GOT3 (cell line): ENCODE measurements around the gene CPVL.

ENCODE experiments used
- DNase-seq: peaks from one replicate; lab custom pipeline; 2025; ENCODE audit warnings: mixed read lengths; lab: John Stamatoyannopoulos, UW

Gene CPVL

DNA sequence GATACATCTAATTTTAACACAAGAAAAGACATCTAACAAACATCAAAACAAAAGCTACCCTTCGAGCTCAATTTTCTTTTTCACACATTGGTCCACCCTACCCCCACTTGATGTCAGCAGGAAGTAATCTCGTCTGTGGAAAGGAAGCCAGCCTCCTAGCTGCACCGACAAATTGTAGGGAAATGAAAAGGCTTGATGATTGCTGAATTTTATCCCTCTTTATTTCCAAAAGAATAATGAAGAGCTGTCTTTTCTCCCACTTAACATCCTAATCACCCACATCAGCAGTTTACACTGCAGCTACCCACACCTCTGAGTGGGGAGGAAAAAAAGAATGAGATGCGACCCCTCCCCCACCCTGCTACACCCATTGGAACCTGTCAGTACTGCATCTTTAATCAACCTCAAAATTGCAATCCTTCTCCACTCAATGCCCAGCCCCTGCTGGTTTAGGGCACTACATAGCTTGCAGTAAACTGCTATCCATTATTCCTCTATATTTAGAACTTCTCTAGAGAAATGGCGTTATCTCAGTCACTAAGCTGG lies 10.6 kb upstream of the CPVL start:
- no peak for DNase-seq

DNA sequence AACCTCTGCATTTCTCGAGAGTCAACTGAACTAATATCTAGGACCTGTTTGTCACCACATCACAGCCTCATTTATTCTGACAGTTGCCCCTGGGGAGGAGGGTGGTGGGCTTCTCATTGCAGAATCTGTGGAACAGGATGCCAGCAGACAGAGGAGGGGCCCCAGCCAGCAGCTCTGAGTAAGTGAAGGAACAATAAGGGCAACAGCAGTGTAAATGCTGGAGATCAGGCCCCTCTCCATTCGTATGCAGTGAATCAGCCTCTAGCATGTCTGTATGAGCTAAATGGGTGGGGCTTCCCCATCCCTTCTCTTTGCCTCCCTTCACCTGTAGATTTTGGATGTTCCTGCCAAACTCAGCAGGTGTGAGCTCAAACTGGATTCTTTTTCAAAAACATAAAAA lies 7.7 kb upstream of the CPVL start:
- no peak for DNase-seq

DNA sequence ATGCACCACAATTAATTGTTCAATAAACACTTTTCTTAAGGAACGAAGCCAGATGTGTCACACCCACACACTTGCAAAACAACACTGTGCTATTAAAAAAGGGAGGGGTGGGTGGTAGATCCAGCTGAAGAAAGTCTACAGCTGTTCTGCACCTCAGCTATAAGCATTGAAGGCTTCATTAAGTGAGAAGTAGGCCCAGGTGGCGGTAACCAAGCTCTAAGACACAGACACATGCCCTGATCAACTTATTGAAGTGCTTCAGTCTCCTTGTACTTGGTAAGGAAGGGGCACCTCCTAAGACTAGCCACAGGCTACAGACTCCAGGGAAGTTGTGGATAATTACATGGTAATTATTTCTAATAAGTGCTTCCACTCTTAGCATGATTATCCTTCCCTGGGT lies 4.5 kb upstream of the CPVL start:
- DNase-seq = no peak

DNA sequence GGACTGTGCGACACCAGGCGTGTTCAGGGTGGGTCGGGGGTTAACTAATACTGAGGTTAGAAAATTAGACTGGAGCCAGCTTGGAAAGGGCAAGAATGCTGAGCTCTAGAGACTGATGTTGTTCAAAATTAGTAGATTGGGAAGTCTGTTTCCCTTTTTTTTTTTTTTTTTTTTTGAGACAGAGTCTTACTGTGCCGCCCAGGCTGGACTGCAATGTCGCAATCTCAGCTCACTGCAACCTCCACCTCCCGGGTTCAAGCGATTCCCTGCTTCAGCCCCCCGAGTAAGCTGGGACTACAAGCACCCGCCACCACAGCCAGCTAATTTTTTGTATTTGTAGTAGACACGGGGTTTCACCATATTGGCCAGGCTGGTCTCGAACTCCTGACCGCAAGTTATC lies 2.7 kb upstream of the CPVL start:
- DNase-seq = no peak

DNA sequence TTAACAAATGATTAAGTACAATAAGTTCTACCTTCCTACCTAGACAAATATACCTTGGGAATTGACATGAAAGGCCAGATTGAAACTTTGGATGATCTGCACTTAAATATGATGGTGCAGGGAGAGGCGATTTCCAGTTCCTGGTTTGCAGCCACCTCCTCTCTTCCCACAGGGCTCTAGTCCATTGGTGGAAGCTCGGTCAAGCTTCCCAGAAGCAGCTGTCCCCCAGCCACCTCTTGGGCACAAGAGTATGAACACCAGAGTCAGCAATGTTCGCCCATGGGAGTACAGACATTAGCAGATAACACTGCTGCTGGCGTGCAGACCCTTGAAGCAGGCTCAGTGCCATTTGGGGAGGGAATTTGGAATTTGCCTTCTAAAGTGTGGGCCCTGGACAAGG lies 1.5 kb upstream of the CPVL start:
- no peak for DNase-seq

DNA sequence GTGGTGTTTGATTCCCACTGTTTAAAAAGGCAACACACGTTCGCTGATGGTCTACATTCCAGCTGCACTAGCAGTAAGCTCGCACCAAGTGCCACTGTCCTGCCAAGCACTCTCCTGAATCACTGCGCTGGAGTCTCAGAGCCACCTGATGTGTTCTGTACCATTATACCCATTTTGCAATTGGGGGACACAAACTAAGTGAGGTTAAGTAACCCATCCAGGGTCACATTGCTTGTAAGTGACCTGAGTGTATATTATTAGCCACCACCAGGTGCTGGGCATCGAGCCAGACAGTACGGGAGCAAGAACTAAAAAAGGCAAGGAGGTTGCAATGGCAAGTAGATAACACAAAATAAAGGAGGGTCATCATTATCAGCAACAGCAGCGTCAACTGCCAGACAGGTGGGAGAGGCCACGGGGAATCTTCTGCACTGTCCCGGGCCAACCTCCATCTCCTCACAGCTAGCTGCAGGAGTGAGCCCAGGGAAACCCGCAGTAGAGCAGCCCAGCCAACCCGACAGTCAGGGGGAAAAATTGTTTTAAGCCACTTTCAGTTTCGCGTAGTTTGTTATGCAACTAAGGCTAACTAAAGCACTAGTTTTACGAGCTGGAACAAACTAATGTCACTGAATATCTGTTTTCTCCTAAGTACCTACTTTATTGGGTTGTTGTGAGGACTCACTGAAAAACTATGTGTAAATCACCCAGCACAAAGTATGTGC lies 712 bp upstream of the CPVL start:
- DNase-seq = no peak

DNA sequence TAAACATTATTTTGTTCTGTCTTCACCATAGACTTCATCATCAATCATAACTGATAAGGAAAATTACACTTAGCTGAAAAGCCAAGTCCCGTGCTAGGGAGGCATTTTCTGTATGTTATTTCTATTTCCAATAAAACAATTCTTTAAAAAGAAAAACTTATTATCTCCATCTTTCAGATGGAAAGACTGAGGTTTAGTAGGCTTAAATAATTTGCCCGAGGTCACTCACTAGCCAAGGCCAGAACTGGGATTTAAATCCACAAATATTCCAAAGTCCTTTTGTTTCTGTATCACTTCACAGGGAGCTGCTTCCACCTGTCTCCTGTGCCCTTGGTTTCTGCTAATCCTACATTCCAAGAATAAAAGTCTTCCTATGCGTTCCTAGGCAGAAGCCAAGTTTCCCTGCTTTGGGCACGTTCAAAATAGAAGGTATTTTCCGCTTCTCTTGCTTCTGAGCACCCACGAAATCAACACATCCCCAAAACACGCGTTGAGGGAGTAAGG lies 732 bp downstream of the CPVL start:
- DNase-seq = no peak

DNA sequence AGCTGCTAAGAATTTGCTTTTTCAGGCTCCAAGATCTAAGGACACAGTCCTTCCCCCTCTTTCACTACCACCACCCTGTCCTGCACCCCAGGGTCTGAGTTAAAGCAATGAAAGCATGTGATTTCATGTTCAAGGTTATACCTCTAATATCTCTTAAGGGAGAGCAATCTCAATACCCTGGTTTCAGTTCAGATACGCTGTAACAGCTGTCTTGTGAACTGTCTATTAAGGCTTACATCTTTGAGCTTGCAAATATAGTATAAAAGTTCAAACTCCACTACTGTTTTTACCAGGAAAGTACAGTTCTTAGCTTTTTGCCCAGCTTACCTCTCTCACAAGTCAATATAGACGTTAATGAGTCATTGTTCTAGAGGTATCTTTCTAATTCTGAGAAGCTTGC lies 2.6 kb downstream of the CPVL start:
- DNase-seq = no peak

DNA sequence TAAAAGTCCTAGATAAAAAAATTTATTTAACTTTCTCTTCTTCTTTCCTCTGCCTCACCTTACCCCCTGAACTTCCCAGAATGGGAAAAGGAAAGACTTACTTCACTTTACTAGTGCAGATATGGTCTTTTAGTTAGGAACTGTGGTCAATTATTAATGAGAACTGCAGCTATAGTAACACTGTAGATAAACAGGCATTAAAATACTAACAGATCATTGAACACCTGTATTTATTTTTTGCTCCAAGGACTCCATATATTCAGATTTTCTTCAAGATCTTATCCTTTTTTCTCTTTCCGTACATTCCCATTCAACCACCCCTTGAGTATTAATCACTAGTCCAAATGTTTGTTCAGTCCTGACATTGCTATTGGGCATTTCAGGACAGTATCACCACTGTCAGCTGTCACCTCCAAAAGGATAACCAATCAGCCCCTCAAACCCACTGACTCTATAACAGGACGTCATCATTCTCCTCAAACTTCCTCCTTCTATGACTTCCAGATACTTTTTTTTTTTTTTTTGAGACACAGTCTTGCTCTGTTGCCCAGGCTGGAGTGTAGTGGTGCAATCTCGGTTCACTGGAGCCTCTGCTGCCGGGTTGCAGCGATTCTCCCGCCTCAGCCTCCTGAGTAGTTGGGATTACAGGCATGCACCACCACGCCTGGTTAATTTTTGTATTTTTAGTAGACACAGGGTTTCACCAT lies 4.2 kb downstream of the CPVL start:
- DNase-seq = no peak

DNA sequence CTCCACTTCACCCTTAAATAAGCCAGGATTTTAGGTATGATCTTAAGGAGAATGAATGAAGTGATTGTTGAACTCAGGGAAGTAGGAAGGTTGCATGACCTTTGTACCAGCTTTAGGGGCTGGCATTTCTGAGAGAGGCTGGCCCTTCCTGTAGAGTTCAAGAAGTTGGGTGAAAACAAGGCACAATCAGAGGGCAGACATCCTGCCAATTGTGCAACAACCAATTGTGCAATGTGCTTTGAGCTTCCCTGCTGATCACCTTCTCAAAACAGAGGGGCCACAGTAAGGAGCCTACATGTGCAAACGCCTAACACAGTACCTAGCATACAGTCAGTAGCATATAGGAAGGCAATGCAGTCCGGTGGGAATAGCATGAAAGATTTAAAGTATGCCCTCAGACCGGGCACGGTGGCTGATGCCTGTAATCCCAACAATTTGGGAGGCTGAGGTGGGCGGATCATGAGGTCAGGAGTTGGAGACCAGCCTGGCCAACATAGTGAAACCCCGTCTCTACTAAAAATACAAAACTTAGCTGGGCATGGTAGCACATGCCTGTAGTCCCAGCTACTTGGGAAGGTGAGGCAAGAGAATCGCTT lies 5.4 kb downstream of the CPVL start:
- DNase-seq = no peak

DNA sequence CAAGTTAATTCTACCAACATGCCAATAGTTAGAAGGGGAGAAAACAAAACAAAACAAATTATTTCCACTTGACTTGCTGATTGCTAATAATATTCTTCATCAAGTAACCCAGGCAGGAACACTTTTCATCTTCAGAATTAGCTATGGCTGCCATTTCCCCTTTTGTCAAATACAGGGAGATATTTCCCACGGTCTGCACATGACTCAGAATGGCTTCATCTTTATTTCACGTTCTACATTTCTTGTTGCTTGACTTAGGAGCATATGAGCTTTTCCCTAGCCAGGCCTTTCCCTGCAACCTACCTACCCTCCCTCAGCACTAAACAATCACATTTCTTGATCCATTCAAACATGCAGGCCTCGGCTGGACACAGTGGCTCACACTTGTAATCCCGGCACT lies 6.5 kb downstream of the CPVL start:
- no peak for DNase-seq

DNA sequence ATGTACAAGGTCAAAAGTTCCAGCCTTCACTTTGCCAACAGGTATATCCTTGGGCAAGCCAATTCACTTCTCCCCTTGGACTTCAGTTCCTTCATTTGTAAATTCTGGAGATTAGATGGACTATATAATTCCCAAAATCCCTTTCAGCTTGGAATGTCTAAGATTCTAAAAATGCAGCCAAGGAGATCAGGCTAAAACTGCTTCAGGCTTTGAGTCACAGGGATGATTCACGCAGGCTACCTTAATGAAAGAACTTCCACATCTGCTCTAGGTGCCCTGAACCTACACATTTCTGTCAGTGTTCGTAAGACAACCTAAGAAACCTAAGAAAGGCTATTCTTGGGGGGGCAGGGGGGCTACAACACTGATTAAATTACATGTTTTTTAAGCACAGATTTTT lies 7.1 kb downstream of the CPVL start:
- no peak for DNase-seq

DNA sequence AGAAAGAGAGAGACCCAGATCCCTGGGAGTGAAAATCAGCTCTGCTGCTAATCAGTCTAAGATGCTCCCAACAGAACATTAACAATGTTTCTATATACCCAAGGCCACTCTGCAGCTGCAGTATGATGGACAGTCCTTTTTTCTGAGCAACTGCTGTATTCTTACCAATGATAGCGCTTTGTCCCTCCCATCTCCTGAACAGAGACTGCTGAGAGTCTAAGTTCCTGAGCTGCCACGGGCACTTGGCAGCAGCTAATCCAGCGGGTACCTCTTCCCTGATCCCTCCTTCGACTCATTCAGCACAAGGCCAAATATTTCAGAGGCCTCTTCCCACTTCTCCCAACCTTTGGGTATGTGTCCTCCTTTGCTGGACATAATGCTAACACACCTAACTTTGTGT lies 7.7 kb downstream of the CPVL start:
- DNase-seq = no peak

DNA sequence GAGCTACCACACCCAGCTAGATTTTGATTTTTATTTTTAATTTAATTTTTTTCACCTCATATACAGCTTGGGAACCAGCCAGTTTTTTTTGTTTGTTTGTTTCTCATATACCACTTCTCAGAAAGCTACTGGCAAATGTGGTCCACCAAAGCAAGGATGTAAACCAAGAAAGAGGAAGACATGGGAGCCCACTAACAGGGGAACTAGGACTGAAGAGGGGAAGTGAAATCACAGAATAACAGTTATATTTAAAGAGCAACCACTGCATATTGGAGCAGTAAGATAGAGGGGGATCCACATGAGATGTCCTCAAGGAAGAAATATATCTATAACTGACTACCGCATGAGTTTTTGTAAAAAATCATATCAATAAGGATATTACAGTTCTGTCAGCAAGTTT lies 10.5 kb downstream of the CPVL start:
- DNase-seq = no peak

DNA sequence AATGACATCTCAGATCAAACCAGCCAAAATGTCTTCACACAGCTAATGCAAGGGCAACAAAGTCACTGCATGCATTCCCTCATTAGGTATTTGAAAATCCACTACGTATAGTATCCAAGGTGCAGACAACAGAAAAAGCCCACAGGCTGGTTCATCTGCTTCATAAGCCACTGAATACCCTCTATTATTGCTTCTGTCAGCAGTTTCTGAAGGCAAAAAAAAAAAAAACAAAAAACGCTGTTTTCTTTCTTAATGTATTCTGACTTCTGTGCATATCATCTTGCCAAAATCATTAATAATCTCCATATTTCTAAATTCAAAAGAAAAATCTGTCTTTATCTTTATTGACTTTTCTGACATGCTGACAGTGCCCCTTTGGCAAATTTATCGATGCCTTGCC lies 13.4 kb downstream of the CPVL start:
- DNase-seq = no peak

DNA sequence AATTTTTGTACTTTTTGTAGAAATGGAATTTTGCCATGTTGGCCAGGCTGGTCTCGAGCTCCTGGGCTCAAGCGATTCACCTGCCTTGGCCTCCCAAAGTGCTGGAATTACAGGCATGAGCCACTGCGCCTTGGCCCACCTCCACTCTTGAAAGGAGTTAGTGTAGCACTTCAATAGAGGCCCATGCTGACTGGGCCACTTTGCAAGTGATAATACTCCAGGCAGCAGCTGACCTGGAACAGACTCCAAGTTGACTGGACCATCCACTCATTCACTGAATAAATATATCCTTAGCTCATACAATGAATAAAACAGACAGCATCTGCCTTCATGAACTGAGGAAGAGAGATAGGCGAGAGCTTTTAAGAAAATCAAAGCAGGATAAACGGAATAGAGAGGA lies 14.7 kb downstream of the CPVL start:
- no peak for DNase-seq

DNA sequence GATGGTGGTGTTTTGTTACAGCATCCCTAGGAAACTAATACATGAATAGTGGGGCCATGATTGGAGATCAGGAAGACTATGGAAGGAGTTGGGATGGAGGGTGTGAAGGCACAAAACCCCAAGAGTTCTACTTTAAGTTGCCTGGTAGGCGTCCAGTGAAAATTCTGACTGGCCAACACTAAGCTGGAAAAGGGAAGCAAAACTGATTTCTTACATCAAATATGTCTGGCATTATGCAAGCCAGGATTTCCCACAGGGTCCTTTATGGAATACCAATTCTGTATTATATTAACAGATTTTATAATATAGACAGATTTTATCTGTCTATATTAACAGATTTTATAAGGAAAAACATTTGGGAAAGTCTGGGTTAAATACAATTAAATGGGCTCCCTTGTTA lies 16.2 kb downstream of the CPVL start:
- no peak for DNase-seq

DNA sequence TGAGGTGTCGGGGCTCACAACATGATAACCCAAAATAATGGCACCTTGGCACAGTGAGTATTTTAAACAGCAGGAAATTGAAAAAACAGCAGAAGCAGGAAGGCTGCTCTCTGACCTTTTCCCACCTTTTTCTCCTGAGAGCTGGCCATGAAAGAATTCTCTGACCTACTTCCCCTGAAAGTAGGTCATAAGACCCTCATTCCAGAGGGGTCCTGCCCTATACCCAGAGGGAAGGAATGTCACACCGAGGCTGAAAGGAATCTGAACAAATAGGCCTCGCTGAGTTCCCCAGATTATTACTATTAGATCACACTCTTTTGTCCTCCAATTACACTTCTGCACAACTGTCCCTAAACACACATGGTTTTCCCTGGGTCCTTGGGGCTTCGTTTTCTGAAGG lies 18.8 kb downstream of the CPVL start:
- DNase-seq = no peak

DNA sequence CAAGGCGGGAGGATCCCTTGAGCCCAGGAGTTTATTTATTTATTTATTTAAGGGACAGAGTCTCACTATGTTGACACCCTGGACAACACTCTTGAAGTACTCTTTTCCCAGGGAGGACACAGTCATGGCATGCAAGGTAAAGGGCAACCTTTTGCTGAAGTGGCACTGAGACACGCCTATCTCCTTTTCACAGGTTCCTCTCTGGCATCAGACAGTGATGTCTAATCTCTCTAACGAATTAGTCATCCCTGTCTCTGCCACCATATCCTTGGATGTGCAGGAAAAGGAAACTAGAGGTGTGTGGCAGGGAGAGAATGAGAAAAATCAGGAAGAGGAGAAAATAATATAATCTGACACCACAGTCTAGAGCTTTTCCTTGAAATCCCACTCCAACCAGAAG lies 19.5 kb downstream of the CPVL start:
- no peak for DNase-seq

DNA sequence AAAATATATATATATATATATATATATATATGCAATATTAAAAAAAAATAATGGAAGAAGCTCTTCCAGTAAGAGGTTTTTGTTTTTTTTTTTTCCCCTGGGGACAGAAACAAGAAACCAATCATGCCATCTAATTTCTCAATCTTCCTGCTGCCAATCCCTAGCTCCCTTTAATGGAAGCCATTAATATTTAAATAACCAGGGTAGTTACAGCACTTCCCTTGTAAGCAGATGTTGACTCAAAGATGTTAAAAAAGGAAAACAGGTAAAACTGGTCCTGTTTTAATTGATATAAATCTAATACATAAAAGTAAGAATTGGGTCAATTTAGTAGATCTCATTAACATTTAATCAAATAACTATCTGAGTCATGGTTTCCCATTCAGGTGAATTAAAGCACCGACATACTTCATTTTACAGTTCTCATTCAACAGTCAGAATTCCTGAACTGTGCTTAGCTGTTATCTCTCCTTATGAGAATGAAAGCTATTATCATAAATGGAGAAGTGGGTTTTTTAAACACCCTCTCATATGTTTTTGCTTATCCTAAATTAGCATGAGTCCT lies 22.6 kb downstream of the CPVL start:
- no peak for DNase-seq

DNA sequence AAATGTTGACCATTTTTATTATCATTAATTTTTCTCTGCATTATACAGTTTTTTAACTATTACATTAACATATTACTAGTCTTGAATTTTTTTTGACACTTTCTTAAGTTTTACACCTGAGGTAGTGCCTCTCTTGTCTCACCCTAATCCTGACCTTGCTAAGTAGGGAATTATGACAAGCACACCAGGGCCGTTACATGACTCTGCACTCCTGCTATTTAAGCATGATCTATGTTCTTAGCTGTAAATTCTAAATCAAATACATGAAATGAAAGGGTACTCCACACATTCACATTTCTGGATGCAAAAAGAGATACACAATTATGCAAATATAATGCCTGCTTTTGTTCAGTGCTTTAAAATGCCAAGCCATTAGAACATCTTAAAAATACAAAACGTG lies 23.6 kb downstream of the CPVL start:
- no peak for DNase-seq

DNA sequence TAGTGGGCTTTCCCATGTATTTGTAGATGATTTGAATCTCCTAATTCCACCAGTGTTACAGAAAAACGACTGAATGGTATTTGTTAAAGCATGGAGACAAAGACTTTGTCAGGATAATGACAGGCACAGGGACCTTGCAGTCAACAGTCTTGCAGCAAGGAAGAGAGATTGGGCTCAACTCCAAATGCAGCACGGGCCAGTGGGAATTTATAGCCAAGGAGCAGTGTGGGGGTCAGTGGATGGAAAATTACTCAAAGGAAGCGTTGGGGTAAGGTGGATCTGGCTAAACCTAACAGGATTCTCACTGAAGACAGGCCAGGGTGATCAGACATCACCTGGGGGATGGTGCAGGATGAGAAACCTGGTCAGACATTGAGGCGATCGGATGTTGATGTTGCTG lies 24.3 kb downstream of the CPVL start:
- no peak for DNase-seq

DNA sequence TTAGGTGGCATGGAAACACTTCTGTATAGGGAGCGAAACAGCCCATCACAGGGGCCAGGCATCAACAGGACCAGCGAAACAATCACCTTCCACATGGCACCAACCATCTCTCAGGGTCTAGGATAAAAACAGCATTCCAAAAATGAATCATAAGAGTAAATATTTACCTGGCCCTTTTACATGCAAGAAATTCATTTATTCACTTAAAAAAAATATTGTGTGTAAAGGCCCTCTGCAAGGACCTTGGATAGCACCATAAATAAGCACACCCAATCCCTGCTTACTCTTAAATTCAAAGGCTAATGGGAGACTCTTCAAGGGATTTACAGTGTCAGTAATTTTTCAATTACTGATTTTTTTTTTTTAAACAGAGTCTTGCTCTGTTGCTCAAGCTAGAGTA lies 25.4 kb downstream of the CPVL start:
- no peak for DNase-seq
